WERI-Rb-1 (cell line): ENCODE results near the gene DHRS7B.

Experiments
- DNase-seq: peaks from one replicate; pipeline ENCODE4 v3.0.0-alpha.2; 2020
- H3K27ac ChIP-seq: fragments of 250-450 bp; sonication (Bioruptor Pico); 2 replicates; pipeline ENCODE4 v1.5.1; 2020; ENCODE audit warnings: mild to moderate bottlenecking, moderate library complexity
- H3K27me3 ChIP-seq: fragments of 250-450 bp; sonication (Bioruptor Pico); 2 replicates; pipeline ENCODE4 v1.5.1; 2021; ENCODE audit warnings: mild to moderate bottlenecking, low read depth, moderate library complexity; ENCODE audit not compliant: insufficient read depth, severe bottlenecking
- H3K36me3 ChIP-seq: fragments of 250-450 bp; sonication (Bioruptor Pico); 2 replicates; pipeline ENCODE4 v1.5.1; 2020; ENCODE audit warnings: mild to moderate bottlenecking, moderate library complexity
- H3K4me3 ChIP-seq: 2 replicates; pipeline ENCODE4 v1.5.1; 2011; ENCODE audit warnings: low read depth, mild to moderate bottlenecking, control low read depth, low read length
- H3K9me3 ChIP-seq: fragments of 250-450 bp; sonication (Bioruptor Pico); 2 replicates; pipeline ENCODE4 v1.5.1; 2021; ENCODE audit warnings: mild to moderate bottlenecking, moderate library complexity; ENCODE audit not compliant: severe bottlenecking
- TF ChIP-seq, protein P1 (sequence below): IDR thresholded peaks from 2 replicates; pipeline ENCODE4 v1.5.1; 2011; ENCODE audit warnings: low read depth, mild to moderate bottlenecking, control low read depth, inconsistent platforms, low read length

Gene DHRS7B

DNA sequence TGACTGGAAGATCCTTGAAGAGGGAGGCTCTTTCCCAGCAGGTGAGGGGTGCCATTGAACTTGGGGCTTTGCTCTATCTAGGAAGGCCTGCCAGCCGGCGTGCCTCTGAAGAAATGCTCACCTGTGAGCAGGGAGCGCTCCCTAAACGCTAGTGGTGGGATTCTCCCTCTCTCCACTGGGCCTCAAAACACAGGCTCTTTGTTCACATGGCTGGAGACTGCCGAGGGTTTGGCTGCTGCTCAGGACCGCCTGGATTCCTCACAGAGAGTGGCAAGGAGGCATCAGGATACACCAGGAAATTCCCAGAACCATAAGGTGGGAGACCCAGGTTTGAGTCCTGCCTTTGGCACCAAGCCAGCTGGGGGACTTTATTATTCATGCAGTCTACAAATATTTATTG is 104.8 kb downstream of the DHRS7B start:
- no peak for DNase-seq
- H3K4me3 ChIP-seq: no peak overlapping the region
- TF ChIP-seq, protein P1, sequence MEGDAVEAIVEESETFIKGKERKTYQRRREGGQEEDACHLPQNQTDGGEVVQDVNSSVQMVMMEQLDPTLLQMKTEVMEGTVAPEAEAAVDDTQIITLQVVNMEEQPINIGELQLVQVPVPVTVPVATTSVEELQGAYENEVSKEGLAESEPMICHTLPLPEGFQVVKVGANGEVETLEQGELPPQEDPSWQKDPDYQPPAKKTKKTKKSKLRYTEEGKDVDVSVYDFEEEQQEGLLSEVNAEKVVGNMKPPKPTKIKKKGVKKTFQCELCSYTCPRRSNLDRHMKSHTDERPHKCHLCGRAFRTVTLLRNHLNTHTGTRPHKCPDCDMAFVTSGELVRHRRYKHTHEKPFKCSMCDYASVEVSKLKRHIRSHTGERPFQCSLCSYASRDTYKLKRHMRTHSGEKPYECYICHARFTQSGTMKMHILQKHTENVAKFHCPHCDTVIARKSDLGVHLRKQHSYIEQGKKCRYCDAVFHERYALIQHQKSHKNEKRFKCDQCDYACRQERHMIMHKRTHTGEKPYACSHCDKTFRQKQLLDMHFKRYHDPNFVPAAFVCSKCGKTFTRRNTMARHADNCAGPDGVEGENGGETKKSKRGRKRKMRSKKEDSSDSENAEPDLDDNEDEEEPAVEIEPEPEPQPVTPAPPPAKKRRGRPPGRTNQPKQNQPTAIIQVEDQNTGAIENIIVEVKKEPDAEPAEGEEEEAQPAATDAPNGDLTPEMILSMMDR: no peak
- no peaks in the 10 kb centered on the region for H3K27me3 ChIP-seq
- no peak overlapping the region for H3K27ac ChIP-seq
- peaks cover 5% of the 10 kb centered on the region for H3K9me3 ChIP-seq
- H3K36me3 ChIP-seq: no peaks in the 10 kb centered on the region

DNA sequence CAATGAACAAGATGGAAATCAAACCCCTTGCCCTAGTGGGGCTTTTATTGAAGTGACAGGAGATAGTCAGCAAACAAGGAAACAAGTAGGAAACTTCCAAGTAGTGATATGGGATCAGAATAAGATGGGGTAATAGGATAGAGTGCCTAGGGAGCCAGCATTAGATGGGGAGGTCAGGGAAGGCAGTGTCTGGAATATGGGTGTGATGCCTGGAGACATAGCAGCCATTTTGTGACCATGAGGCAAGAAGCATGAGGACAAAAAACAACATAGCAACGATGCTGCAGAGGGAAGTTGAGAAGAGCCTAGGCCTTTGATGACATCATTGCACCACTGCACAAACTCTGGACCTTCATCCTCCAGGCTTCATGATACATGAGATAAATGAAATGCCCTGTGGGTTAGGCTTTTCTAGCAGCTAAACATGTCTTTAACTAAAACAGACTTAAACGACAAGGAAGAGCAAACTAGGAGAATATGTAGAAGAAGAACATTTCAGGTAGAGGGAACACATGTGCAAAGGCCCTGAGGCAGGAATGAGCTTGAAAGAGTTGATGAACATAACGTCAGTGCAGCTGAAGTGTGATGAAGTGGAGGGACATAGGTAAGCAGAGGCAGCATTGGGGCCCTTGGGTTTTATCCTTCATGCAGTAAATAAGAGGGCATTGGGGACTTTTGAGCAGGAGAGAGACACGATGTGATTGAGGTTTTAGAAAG is 105.4 kb downstream of the DHRS7B start:
- H3K27me3 ChIP-seq: no peaks in the 10 kb centered on the region
- peaks cover 5% of the 10 kb centered on the region for H3K9me3 ChIP-seq
- no peak overlapping the region for H3K4me3 ChIP-seq
- H3K27ac ChIP-seq: no peak overlapping the region
- TF ChIP-seq, protein P1: no peak
- H3K36me3 ChIP-seq: no peaks in the 10 kb centered on the region
- no peak for DNase-seq

DNA sequence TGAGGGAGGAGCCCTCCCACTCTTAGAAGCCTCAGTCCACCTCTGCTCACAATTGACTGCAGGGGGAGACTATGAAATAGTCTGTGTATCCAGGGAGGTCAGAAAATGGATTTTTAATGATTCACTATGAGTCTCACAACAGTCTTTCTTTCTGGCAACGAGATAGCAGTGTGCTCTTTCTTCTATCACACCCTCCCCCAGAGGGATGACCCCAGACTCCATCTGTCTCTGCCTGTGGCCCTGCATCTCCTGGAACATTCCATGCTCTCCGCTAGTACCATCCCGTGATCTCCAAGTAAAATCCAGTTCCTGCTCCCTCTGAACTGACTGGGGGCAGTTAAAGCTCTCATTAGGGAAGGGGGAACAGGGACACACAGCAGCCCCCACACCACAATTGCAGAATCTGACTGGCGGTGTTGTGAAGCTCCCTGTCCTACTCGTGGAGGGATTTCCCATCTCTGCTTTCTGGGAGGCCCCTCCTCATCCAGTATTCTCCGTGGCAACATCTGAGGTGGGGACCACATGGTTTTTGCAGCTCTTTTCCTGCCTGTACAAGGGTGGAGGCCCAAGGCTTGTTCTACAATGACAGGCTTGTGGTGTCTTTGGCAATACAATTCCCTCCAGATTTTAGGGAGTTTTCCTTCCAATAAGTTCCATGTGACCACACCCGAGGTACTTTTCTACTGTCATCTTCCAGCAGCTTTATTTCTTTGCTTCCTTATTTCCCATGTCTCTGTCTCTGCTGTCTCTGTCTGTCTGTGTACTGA is 107.0 kb downstream of the DHRS7B start:
- H3K4me3 ChIP-seq: no peak overlapping the region
- H3K27ac ChIP-seq: no peak overlapping the region
- H3K27me3 ChIP-seq: no peaks in the 10 kb centered on the region
- TF ChIP-seq, protein P1: no peak
- no peak for DNase-seq
- no peaks in the 10 kb centered on the region for H3K36me3 ChIP-seq
- peaks cover 5% of the 10 kb centered on the region for H3K9me3 ChIP-seq

DNA sequence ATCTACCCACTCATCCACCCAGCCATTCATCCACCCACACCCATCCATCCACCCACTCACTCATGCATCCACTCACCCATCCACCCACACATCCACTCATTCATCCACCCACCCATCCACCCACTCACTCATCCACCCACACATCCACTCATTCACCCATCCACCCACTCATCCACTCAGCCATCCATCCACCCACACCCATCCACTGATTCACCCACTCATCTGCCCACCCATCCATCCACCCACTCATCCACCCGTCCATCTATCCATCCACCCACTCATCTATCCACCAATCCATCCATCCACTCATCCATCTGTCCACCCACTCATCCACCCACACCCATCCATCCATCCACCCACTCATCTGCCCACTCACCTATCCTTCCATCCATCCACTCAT is 109.2 kb downstream of the DHRS7B start:
- Histone ChIP-seq H3K27ac (no peak overlapping the region), H3K9me3 (peaks cover 5% of the 10 kb centered on the region), H3K27me3 (no peaks in the 10 kb centered on the region), H3K36me3 (no peaks in the 10 kb centered on the region), H3K4me3 (no peak overlapping the region)
- DNase-seq: no peak
- TF ChIP-seq, protein P1: no peak

DNA sequence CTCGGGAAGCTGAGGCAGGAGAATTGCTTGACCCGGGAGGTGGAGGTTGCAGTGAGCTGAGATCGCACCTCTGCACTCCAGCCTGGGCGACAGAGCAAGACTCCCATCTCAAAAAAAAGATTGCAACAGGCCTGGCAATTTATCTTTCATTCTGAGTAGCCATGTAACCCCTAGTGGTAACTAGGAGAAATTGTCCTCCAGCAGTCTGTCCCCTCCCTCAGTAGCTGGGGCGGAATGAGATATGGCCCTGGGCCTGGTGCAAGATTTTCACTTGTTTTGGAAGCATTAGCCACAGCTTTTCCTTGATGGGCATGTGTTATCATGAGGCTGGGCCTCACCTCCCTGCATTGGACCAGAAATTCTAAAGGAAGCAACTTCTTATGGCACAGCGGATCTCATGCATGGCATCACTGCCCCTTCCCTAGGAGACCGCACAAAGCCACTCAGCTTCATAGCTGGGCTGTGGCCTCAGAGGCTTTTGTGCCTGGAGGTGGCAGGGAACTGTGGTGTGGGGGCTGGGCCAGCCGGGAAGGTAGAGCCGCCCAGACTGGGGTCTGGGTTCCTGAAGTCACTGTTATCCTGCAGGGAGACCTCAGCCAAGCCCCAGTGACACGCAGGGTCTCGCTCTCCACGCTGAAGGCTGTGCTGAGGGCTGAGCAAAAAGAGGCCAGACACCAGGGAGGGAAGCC is 113.1 kb downstream of the DHRS7B start:
- Histone ChIP-seq H3K27ac (no peak overlapping the region), H3K4me3 (no peak overlapping the region), H3K27me3 (no peaks in the 10 kb centered on the region), H3K9me3 (no peaks in the 10 kb centered on the region), H3K36me3 (no peaks in the 10 kb centered on the region)
- TF ChIP-seq, protein P1: peak; percentile 53
- no peak for DNase-seq
